ENCODE measurements around the gene MRGPRX2.

The MRGPRX2 gene

GRCh38 chr11:19073454-19074415 lies 13.2 kb upstream of the MRGPRX2 start:
- Mint-ChIP-seq H3K4me3 (no peak overlapping the region), H3K4me1 (peaks cover 17% of the 10 kb centered on the region), H3K27ac (peak overlapping the region; percentile 12), H3K27me3 (ENCODE audit: low read depth, poor library complexity) (peaks cover 24% of the 10 kb centered on the region), H3K36me3 (ENCODE audit: low read depth) (no peaks in the 10 kb centered on the region), H3K9me3 (peaks cover 13% of the 10 kb centered on the region)
- DNase-seq, result no peak
- TF ChIP-seq, protein P1, sequence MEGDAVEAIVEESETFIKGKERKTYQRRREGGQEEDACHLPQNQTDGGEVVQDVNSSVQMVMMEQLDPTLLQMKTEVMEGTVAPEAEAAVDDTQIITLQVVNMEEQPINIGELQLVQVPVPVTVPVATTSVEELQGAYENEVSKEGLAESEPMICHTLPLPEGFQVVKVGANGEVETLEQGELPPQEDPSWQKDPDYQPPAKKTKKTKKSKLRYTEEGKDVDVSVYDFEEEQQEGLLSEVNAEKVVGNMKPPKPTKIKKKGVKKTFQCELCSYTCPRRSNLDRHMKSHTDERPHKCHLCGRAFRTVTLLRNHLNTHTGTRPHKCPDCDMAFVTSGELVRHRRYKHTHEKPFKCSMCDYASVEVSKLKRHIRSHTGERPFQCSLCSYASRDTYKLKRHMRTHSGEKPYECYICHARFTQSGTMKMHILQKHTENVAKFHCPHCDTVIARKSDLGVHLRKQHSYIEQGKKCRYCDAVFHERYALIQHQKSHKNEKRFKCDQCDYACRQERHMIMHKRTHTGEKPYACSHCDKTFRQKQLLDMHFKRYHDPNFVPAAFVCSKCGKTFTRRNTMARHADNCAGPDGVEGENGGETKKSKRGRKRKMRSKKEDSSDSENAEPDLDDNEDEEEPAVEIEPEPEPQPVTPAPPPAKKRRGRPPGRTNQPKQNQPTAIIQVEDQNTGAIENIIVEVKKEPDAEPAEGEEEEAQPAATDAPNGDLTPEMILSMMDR (IDR thresholded peaks at IDR 0.05), result no peak

DNA sequence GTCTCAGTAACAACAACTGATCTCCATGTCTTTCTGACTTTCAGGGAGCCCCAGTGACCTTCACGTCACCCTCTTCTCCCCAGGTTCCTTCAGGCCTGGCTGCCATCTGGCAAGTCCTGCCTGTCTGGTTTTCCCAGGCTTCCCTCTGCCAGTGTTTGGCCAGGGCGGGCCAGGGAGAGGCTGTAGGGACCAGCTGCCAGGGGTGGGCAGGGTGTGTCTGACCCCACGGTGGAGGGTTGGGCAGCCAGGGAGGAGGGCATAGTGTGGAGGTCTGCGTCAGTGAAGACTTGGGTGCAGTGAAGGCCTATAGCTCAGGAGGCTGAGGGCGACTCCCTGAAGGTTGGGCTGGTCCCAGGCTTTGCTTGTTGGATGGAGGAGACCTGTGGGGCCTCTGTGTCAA lies 11.9 kb upstream of the MRGPRX2 start:
- no peak overlapping the region for H3K4me3 Mint-ChIP-seq
- no peaks in the 10 kb centered on the region for H3K36me3 Mint-ChIP-seq (ENCODE audit: low read depth)
- no peak for DNase-seq
- TF ChIP-seq, protein P1 (IDR thresholded peaks at IDR 0.05), result no peak
- peaks cover 5% of the 10 kb centered on the region for H3K4me1 Mint-ChIP-seq
- peaks cover 24% of the 10 kb centered on the region for H3K27me3 Mint-ChIP-seq (ENCODE audit: low read depth, poor library complexity)
- peaks cover 20% of the 10 kb centered on the region for H3K9me3 Mint-ChIP-seq
- no peak overlapping the region for H3K27ac Mint-ChIP-seq

DNA sequence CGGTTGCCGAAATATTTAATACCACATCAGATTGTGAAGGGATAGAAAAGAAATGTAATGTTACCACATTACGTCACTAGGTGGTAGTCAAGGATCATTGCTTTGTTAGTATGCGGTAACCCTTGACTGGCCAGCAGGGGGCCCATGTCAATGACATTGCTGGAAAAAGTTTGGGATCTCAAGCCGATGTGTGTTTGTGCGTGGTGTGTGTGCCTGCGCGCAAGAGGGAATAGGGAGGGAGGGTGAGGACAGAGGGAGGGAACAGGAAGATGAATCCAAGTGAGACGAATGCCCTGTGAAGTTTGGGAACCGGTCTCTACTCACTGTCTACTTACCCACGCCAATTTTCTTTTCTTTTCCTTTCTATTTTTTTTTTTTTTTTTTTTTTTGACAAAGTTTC lies 10.7 kb upstream of the MRGPRX2 start:
- Mint-ChIP-seq H3K4me3 (no peak overlapping the region), H3K27me3 (ENCODE audit: low read depth, poor library complexity) (peaks cover 18% of the 10 kb centered on the region), H3K36me3 (ENCODE audit: low read depth) (no peaks in the 10 kb centered on the region), H3K4me1 (no peaks in the 10 kb centered on the region), H3K9me3 (peaks cover 31% of the 10 kb centered on the region), H3K27ac (no peak overlapping the region)
- TF ChIP-seq, protein P1 (IDR thresholded peaks at IDR 0.05), result peak; percentile 95
- peak; percentile 80 for DNase-seq

DNA sequence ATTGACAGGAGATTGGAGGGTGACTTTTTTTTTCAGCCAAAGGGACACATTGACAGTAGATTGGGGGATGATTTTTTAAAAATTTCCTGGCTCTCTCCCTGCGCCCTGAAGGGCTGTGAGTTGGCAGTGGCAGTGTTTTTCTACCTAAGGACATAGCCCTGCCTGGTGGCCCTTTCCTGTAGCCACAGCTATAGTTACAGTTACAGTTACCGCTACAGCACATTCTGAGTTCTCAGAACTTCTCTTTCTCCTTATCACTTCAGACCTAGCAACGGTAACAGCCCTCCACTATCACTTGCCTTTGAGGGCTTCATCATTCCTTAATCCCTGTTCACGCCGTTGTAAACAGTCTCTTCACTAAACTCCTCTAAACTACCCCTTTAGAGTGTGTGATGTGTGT lies 684 bp downstream of the MRGPRX2 start:
- no peak overlapping the region for H3K4me3 Mint-ChIP-seq
- no peaks in the 10 kb centered on the region for H3K4me1 Mint-ChIP-seq
- no peak for DNase-seq
- TF ChIP-seq, protein P1 (IDR thresholded peaks at IDR 0.05), result no peak
- H3K9me3 Mint-ChIP-seq, result peaks cover 7% of the 10 kb centered on the region
- no peak overlapping the region for H3K27ac Mint-ChIP-seq
- peaks cover 20% of the 10 kb centered on the region for H3K27me3 Mint-ChIP-seq (ENCODE audit: low read depth, poor library complexity)
- no peaks in the 10 kb centered on the region for H3K36me3 Mint-ChIP-seq (ENCODE audit: low read depth)

- Mint-ChIP-seq H3K4me3 (no peak overlapping the region), H3K4me1 (no peaks in the 10 kb centered on the region), H3K27me3 (ENCODE audit: low read depth, poor library complexity) (peaks cover 20% of the 10 kb centered on the region), H3K36me3 (ENCODE audit: low read depth) (no peaks in the 10 kb centered on the region), H3K27ac (no peak overlapping the region), H3K9me3 (peaks cover 14% of the 10 kb centered on the region)
- TF ChIP-seq, protein P1 (IDR thresholded peaks at IDR 0.05), result no peak
- DNase-seq, result no peak
Observed at GRCh38 chr11:19055905-19056304, 4.6 kb downstream of the MRGPRX2 start.

- H3K27me3 Mint-ChIP-seq (ENCODE audit: low read depth, poor library complexity), result peaks cover 20% of the 10 kb centered on the region
- DNase-seq, result no peak
- H3K9me3 Mint-ChIP-seq, result peaks cover 20% of the 10 kb centered on the region
- no peak overlapping the region for H3K27ac Mint-ChIP-seq
- no peaks in the 10 kb centered on the region for H3K36me3 Mint-ChIP-seq (ENCODE audit: low read depth)
- no peaks in the 10 kb centered on the region for H3K4me1 Mint-ChIP-seq
- TF ChIP-seq, protein P1 (IDR thresholded peaks at IDR 0.05), result no peak
- H3K4me3 Mint-ChIP-seq, result no peak overlapping the region
Observed at GRCh38 chr11:19055016-19055415, 5.5 kb downstream of the MRGPRX2 start.
